H9 (cell line): Measurements from ENCODE around the gene TRIM59. TPM values are rescaled to one million over a fixed set of nuclear protein-coding genes. Genes with fewer than 3 reads are reported as not detected.

Experiments
- DNase-seq: peaks from one replicate; pipeline ENCODE4 v3.0.0-alpha.2; 2017
- H2AFZ ChIP-seq: one replicate; pipeline ENCODE4 v1.6.1; 2013; ENCODE audit warnings: mild to moderate bottlenecking, low read length, control low read depth, moderate library complexity
- H2AK5ac ChIP-seq: 2 replicates; pipeline ENCODE4 v1.6.1; 2013; ENCODE audit warnings: low read length, control low read depth, mixed read lengths; ENCODE audit not compliant: insufficient read length
- H2BK120ac ChIP-seq: one replicate; pipeline ENCODE4 v1.6.1; 2013; ENCODE audit warnings: low read depth, mild to moderate bottlenecking, low read length, control low read depth, inconsistent platforms; ENCODE audit not compliant: poor library complexity, severe bottlenecking
- H2BK12ac ChIP-seq: 2 replicates; pipeline ENCODE4 v1.6.1; 2013; ENCODE audit warnings: low read length, control low read depth, mixed read lengths, low read depth; ENCODE audit not compliant: insufficient read length
- H2BK15ac ChIP-seq: 2 replicates; pipeline ENCODE4 v1.6.1; 2013; ENCODE audit warnings: low read depth, low read length, control low read depth
- H2BK20ac ChIP-seq: one replicate; pipeline ENCODE4 v1.6.1; 2013; ENCODE audit warnings: low read depth, mild to moderate bottlenecking, low read length, control low read depth, inconsistent platforms; ENCODE audit not compliant: poor library complexity, severe bottlenecking
- H2BK5ac ChIP-seq: 2 replicates; pipeline ENCODE4 v1.6.1; 2013; ENCODE audit warnings: low read length, control low read depth, mixed read lengths; ENCODE audit not compliant: insufficient read length
- H3K14ac ChIP-seq: 2 replicates; pipeline ENCODE4 v1.6.1; 2013; ENCODE audit warnings: low read length, control low read depth; ENCODE audit not compliant: insufficient read depth
- H3K18ac ChIP-seq: 2 replicates; pipeline ENCODE4 v1.6.1; 2013; ENCODE audit warnings: low read depth, mild to moderate bottlenecking, mixed read lengths, low read length, control low read depth; ENCODE audit not compliant: insufficient read length
- H3K23ac ChIP-seq: 2 replicates; pipeline ENCODE4 v1.6.1; 2013; ENCODE audit warnings: low read length, control low read depth, mixed read lengths, low read depth; ENCODE audit not compliant: insufficient read length
- H3K23me2 ChIP-seq: 2 replicates; pipeline ENCODE4 v1.6.1; 2013; ENCODE audit warnings: low read depth, mild to moderate bottlenecking, mixed read lengths, low read length, control low read depth; ENCODE audit not compliant: insufficient read length, poor library complexity, severe bottlenecking
- H3K27ac ChIP-seq: 2 replicates; pipeline ENCODE4 v1.5.1; 2013; ENCODE audit warnings: low read length, control low read depth, mixed read lengths, low read depth; ENCODE audit not compliant: insufficient read length
- H3K27me3 ChIP-seq: 2 replicates; pipeline ENCODE4 v1.6.1; 2013; ENCODE audit warnings: low read length, control low read depth, inconsistent platforms; ENCODE audit not compliant: insufficient read depth
- H3K4ac ChIP-seq: 2 replicates; pipeline ENCODE4 v1.6.1; 2013; ENCODE audit warnings: low read depth, mild to moderate bottlenecking, control low read depth, inconsistent platforms, low read length, moderate library complexity
- H3K4me1 ChIP-seq: 2 replicates; pipeline ENCODE4 v1.6.1; 2013; ENCODE audit warnings: low read length, control low read depth, inconsistent platforms; ENCODE audit not compliant: insufficient read depth
- H3K4me2 ChIP-seq: 2 replicates; pipeline ENCODE4 v1.6.1; 2013; ENCODE audit warnings: low read length, control low read depth, mixed read lengths; ENCODE audit not compliant: insufficient read length, insufficient read depth
- H3K56ac ChIP-seq: 2 replicates; pipeline ENCODE4 v1.6.1; 2013; ENCODE audit warnings: low read depth, mild to moderate bottlenecking, mixed read lengths, low read length, control low read depth; ENCODE audit not compliant: insufficient read length
- H3K79me1 ChIP-seq: 2 replicates; pipeline ENCODE4 v1.6.1; 2013; ENCODE audit warnings: low read depth, mild to moderate bottlenecking, moderate library complexity, low read length, control low read depth, inconsistent platforms; ENCODE audit not compliant: insufficient read depth, poor library complexity, severe bottlenecking
- H3K79me2 ChIP-seq: 2 replicates; pipeline ENCODE4 v1.6.1; 2013; ENCODE audit warnings: low read length, control low read depth, inconsistent platforms; ENCODE audit not compliant: insufficient read depth
- H3K9ac ChIP-seq: 2 replicates; pipeline ENCODE4 v1.6.1; 2013; ENCODE audit warnings: low read length, control low read depth, mixed read lengths; ENCODE audit not compliant: insufficient read length; ENCODE audit errors: extremely low read depth
- H3K9me3 ChIP-seq: one replicate; pipeline ENCODE4 v1.6.1; 2013; ENCODE audit warnings: low read depth, low read length, inconsistent platforms; ENCODE audit not compliant: control insufficient read depth
- H3T11ph ChIP-seq: one replicate; pipeline ENCODE4 v1.6.1; 2013; ENCODE audit warnings: mild to moderate bottlenecking, low read length, control low read depth, inconsistent platforms
- H4K20me1 ChIP-seq: one replicate; pipeline ENCODE4 v1.6.1; 2013; ENCODE audit not compliant: control insufficient read depth, insufficient read length, insufficient read depth
- H4K5ac ChIP-seq: 2 replicates; pipeline ENCODE4 v1.6.1; 2013; ENCODE audit warnings: low read depth, mild to moderate bottlenecking, mixed read lengths, low read length, control low read depth; ENCODE audit not compliant: insufficient read length
- H4K8ac ChIP-seq: replicated peaks from 2 replicates; pipeline ENCODE4 v1.6.1; 2013; ENCODE audit warnings: low read length, control low read depth, mixed read lengths, low read depth; ENCODE audit not compliant: insufficient read length
- H4K91ac ChIP-seq: 2 replicates; pipeline ENCODE4 v1.6.1; 2013; ENCODE audit warnings: low read depth, mild to moderate bottlenecking, moderate library complexity, mixed read lengths, low read length, control low read depth; ENCODE audit not compliant: insufficient read length
- H3K27ac Mint-ChIP-seq, 3 experiments: 2 replicates in 2 of 3; 3 replicates in 1 of 3; pipeline ENCODE4 v1.8.0; 2020 to 2021; ENCODE audit warnings: mixed read lengths in 3 of 3, mild to moderate bottlenecking in 1 of 3, moderate library complexity in 1 of 3
- H3K27me3 Mint-ChIP-seq: 2 replicates; pipeline ENCODE4 v1.8.0; 2021; ENCODE audit warnings: low read depth, mild to moderate bottlenecking, moderate library complexity, mixed read lengths
- H3K36me3 Mint-ChIP-seq, 3 experiments: 2 replicates in 2 of 3; 3 replicates in 1 of 3; pipeline ENCODE4 v1.8.0; 2020 to 2021; ENCODE audit warnings: low read depth in 3 of 3, mixed read lengths in 3 of 3; ENCODE audit not compliant: insufficient read depth in 1 of 3
- H3K4me1 Mint-ChIP-seq, 2 experiments: 2 replicates each; pipeline ENCODE4 v1.8.0; 2020; ENCODE audit warnings: mixed read lengths in 2 of 2
- H3K4me3 Mint-ChIP-seq, 2 experiments: 2 replicates in 1 of 2; 3 replicates in 1 of 2; pipeline ENCODE4 v1.8.0; 2020 to 2021; ENCODE audit warnings: mild to moderate bottlenecking in 2 of 2, mixed read lengths in 2 of 2, moderate library complexity in 1 of 2
- H3K9me3 Mint-ChIP-seq, 2 experiments: 2 replicates in 1 of 2; 3 replicates in 1 of 2; pipeline ENCODE4 v1.8.0; 2020; ENCODE audit warnings: mild to moderate bottlenecking in 2 of 2, mixed read lengths in 2 of 2, moderate library complexity in 1 of 2
- CTCF ChIP-seq: fragments of 200-600 bp; sonication (generic); conservative IDR thresholded peaks from 3 replicates; pipeline ENCODE4 v1.8.0; 2021; ENCODE audit warnings: antibody characterized with exemption, mild to moderate bottlenecking
- WGBS: extraction: QIAGEN DNeasy Blood & Tissue Kit; methylation state at CpG from one replicate; pipeline ENCODE4 v1.1.7; 2013; ENCODE audit warnings: missing lambda C conversion rate, low lambda C conversion rate, mixed read lengths; ENCODE audit not compliant: insufficient read length; ENCODE audit errors: extremely low coverage; 5-methylcytosine and 5-hydroxymethylcytosine counted together
- total RNA-seq: library from RNA; stranded (reverse); gene quantifications from 2 replicates; pipeline ENCODE4 v1.2.1, GENCODE V29; 2021

TRIM59 gene
- total RNA-seq, 1 experiment from 2014 or later, result 47.6 TPM

DNA sequence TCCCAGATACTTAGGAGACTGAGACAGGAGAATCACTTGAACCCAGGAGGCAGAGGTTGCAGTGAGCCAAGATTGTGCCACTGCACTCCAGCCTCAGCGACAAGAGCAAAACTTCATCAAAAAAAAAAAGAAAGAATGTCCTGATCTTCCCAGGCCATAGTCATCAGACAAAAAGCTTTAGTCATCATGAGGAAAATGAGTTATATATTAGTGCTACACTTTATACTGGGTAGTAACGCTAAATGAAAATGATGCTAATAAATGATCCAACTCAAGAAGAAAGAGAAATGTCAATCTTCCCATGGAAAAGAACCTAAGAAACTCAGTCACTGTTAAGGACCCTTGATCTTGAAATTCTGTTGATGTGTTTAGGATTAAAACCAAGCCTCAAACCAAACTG is 26.3 kb upstream of the TRIM59 start:
- no peaks in the 10 kb centered on the region for H3K23me2 ChIP-seq
- no peak for TF ChIP-seq CTCF
- H4K91ac ChIP-seq, result no peak overlapping the region
- H2BK15ac ChIP-seq, result no peak overlapping the region
- no peak overlapping the region for H2BK5ac ChIP-seq
- H3K4me1 Mint-ChIP-seq, result no peaks in the 10 kb centered on the region
- H2AK5ac ChIP-seq, result no peak overlapping the region
- H3K56ac ChIP-seq, result no peak overlapping the region
- H3K9me3 ChIP-seq, result peaks cover 4% of the 10 kb centered on the region
- WGBS, result no CpG with 5 or more reads among the region's 2 CpGs
- no peak overlapping the region for H3K4ac ChIP-seq
- no peak overlapping the region for H3K4me3 Mint-ChIP-seq
- H2BK120ac ChIP-seq, result no peak overlapping the region
- no peak overlapping the region for H4K5ac ChIP-seq
- H2BK12ac ChIP-seq, result no peak overlapping the region
- H3K79me1 ChIP-seq, result no peaks in the 10 kb centered on the region
- no peaks in the 10 kb centered on the region for H3K27me3 ChIP-seq
- H3K18ac ChIP-seq, result no peak overlapping the region
- no peaks in the 10 kb centered on the region for H4K20me1 ChIP-seq
- no peak overlapping the region for H3K9ac ChIP-seq
- no peak overlapping the region for H2BK20ac ChIP-seq
- no peak overlapping the region for H2AFZ ChIP-seq
- no peak overlapping the region; a peak in 1 of 7 replicates for H3K27ac Mint-ChIP-seq
- peaks cover 6% of the 10 kb centered on the region for H3K27me3 Mint-ChIP-seq
- H3K14ac ChIP-seq, result no peak overlapping the region
- no peak overlapping the region for H3T11ph ChIP-seq
- H3K9me3 Mint-ChIP-seq, result peaks cover 3% of the 10 kb centered on the region in 2 experiments
- H3K36me3 Mint-ChIP-seq, result peaks cover 1 to 6% (median 5%) of the 10 kb centered on the region in 3 experiments; a peak in 4 of 7 replicates
- H3K23ac ChIP-seq, result no peak overlapping the region
- no peaks in the 10 kb centered on the region for H3K4me1 ChIP-seq
- H4K8ac ChIP-seq, result no peak overlapping the region
- H3K4me2 ChIP-seq, result no peak overlapping the region
- H3K27ac ChIP-seq, result no peak overlapping the region
- no peak for DNase-seq
- no peaks in the 10 kb centered on the region for H3K79me2 ChIP-seq
